ENCODE results near the gene CDH16.
"Not testable (repeated sequence)": the region's sequence is repeated elsewhere in the genome, so short reads cannot be mapped to it uniquely, and the experiment has no call there.

CDH16 gene

DNA sequence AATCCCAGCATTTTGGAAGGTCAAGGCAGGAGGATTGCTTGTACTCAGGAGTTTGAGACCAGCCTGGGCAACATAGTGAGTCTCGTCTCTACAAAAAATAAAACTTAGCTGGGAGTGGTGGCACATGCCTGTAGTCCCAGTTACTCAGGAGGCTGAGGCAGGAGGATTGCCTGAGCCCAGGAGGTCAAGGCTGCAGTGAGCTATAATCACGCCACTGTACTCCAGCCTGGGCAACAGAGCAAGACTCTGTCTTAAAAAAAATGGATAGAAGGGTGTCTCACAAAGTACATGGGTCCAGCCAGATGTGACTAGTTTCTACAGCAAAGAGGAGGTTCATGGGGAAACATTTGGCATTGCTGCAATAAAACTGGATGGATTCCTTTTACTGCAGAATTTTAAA, 47.3 kb downstream of the CDH16 start:
- DNase-seq (ENCODE audit: low read depth): not testable (repeated sequence)

DNA sequence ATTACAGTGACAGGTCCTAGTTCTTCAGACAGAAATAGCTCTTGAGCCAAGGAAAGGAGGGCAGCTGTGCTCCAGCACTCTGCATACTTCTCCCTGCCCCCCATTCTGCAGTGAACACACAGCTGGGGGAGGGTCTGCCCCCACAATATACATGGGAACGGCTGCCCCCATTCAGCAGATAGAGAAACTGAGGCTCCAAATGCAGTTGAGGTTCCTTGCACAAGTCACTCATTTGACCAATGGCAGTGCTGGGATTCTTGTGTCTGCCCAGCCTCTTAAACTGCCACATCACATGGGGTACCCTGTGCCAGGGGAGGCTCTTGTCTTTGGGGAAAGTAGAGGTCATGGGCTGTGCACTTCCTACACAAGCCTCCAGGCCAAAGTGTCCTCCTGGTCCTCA, 49.3 kb downstream of the CDH16 start:
- DNase-seq (ENCODE audit: low read depth): no peak

DNA sequence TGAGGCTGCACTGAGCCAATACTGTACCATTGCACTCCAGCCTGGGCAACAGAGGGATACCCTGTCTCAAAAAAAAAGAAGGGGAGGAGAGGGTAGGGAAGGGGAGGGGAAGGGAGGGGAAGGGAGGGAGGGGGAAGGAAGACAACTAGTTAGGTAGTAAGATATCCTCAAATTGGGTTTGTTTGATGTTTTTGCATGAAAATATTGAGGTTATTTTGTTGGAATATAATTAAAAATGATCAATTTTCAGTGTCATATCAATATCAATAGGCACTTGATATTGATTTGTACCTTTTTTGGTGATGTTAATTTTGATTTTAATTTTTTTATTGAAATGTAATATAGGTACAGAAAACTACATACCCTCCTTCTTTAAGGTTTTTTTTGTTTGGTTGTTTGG, 55.0 kb downstream of the CDH16 start:
- no peak for DNase-seq (ENCODE audit: low read depth)

DNA sequence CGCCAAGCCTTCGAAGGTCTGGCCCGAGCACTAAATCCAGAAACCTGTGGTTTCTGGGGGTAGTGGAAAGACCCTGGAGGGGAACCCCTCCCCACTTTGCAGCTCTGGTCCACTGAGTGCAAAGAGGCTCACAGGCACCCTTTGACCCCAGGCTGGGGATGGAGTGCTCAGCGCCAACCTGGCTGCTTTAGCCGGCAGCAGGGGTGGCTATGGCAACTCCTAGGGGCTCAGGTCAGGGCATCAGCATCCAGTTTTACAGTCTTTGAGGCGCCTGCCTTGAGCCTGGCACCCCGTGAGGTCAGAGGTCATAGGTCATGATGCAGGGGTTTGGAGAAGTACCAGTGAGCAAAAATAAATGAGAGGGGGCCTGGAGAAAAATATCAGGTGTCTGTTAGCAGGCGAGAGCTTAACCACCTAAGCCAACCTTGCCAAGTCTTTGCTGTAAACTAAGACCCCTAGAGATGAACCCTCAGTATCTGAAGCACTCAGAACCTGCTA, 56.6 kb downstream of the CDH16 start:
- no peak for DNase-seq (ENCODE audit: low read depth)

DNA sequence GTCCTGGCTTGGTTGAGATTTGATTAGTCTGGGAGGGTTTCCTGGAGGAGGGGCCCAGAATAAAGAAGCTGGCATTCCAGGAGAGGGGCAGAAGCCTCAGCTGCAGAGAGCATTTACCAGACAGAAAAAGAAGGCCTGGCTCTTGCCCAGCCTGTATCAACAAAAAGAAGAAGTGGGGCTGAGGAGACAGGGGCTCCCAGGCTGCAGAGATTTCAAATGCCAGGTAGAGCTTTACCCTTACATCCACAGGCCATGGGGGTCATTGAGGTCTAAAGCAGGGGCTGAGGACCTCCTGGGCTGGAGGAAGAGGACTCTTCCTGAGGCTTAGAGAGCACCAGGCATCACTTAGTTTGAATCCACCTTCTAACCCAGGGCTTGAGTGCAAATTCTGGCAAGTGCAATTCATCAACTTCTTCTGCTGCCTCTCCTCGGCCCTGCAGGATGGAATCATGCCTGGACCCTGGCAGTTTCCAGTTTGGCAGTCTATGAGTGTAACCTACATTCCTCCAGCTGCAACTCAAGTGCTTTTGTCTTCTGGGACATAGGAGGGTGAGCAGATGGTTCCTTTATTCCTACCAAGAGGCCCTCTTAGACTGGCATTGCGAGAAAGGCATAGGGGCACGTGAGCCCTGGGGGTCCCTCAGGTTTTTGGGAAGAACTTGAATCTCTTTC, 59.2 kb downstream of the CDH16 start:
- no peak for DNase-seq (ENCODE audit: low read depth)

DNA sequence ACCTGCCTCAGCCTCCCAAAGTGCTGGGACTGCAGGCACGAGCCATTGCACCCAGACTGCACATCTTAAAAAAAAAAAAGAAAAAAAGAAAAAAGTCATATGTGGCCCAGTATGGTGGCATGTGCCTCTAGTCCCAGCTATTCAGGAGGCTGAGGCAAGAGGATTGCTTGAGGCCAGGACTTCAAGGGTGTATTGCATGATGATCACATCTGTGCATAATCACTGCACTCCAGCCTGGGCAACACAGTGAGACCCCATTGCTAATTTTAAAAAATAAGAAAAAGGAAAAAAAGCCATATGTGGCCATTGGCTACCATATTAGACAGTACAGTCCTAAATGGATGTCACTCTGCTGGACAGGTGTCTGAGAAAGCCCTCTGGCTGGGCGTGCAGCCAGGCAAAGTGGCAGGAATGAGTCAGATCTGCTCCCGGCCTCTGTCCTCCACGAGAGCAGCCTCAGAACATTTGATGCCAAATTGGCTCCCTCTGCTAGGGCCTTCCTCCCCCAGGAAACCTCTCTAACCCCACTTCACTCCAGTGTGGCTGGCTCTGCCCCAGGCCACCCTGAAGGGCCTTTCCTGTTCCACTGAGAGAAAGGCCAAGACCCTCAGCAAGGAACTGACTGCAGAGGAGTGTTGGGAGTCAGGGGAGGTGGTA, 59.8 kb downstream of the CDH16 start:
- DNase-seq (ENCODE audit: low read depth): no peak
